NCI-H82 treated with DMSO at 0.1 percent for 48 hours (cell line): ENCODE data around the gene NBEAL1.
"Not testable (repeated sequence)": the region's sequence is repeated elsewhere in the genome, so short reads cannot be mapped to it uniquely, and the experiment has no call there.

Experiments used
- DNase-seq: peaks from one replicate; lab custom pipeline; 2025; ENCODE audit not compliant: unreplicated experiment; lab: John Stamatoyannopoulos, UW

Gene NBEAL1

GRCh38 chr2:203201426-203201825, 186.8 kb downstream of the NBEAL1 start:
- no peak for DNase-seq

- DNase-seq, result no peak
Measured at GRCh38 chr2:203209538-203209937, 194.9 kb downstream of the NBEAL1 start.

GRCh38 chr2:203225423-203226039, 210.9 kb downstream of the NBEAL1 start:
- DNase-seq, result peak; percentile 11

DNA sequence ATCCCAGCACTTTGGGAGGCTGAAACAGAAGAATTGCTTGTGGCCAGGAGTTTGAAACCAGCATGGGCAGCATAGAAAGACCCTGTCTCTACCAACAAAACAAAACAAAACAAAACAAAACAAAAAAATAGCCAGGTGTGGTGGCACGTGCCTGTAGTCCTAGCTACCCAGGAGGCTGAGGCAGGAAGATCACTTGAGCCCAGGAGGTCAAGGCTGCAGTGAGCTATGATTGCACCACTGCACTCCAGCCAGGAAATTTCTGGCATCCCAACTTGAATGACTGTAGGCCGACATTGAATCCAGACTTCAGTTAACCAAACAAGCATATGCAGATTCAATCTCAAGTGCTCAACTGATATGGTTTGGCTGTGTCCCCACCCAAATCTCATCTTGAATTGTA, 215.0 kb downstream of the NBEAL1 start:
- not testable (repeated sequence) for DNase-seq

GRCh38 chr2:203237346-203238238, 222.9 kb downstream of the NBEAL1 start:
- DNase-seq, result no peak

GRCh38 chr2:203238292-203238703, 223.6 kb downstream of the NBEAL1 start:
- DNase-seq, result no peak

GRCh38 chr2:203238704-203239526, 224.2 kb downstream of the NBEAL1 start, which contains the start of gene CYP20A1:
Gene CYP20A1, plus strand, starts transcription at chr2:203239018. Its CDS starts 45 bp downstream, at chr2:203239063.
- DNase-seq, result peak; percentile 78

GRCh38 chr2:203240491-203240890, 225.8 kb downstream of the NBEAL1 start:
- DNase-seq, result no peak

GRCh38 chr2:203242518-203242917, 227.8 kb downstream of the NBEAL1 start:
- no peak for DNase-seq

GRCh38 chr2:203246646-203247045, 232.0 kb downstream of the NBEAL1 start:
- DNase-seq, result no peak

GRCh38 chr2:203252818-203253217, 238.1 kb downstream of the NBEAL1 start:
- no peak for DNase-seq

GRCh38 chr2:203253422-203254095, 238.9 kb downstream of the NBEAL1 start:
- DNase-seq, result not testable (repeated sequence)

- no peak for DNase-seq
Measured at GRCh38 chr2:203261326-203262159, 246.9 kb downstream of the NBEAL1 start.
